ENCODE data around the gene MAD1L1.

Gene MAD1L1

GRCh38 chr7:2255145-2256139, 22.7 kb upstream of the MAD1L1 start:
- no peak overlapping the region for H3K4me3 ChIP-seq (ENCODE audit: control insufficient read depth, low read depth, low read length)
- TF ChIP-seq CTCF (conservative IDR thresholded peaks at IDR 0.05; ENCODE audit: control insufficient read depth, insufficient read depth, low read depth, low read length), result no peak
- no peak for DNase-seq (ENCODE audit: low read depth)

- no peak for TF ChIP-seq CTCF (conservative IDR thresholded peaks at IDR 0.05; ENCODE audit: control insufficient read depth, insufficient read depth, low read depth, low read length)
- DNase-seq (ENCODE audit: low read depth), result no peak
- no peak overlapping the region for H3K4me3 ChIP-seq (ENCODE audit: control insufficient read depth, low read depth, low read length)
Measured at GRCh38 chr7:2254429-2255144, 21.8 kb upstream of the MAD1L1 start.

- DNase-seq (ENCODE audit: low read depth), result no peak
- no peak overlapping the region for H3K4me3 ChIP-seq (ENCODE audit: control insufficient read depth, low read depth, low read length)
- no peak for TF ChIP-seq CTCF (conservative IDR thresholded peaks at IDR 0.05; ENCODE audit: control insufficient read depth, insufficient read depth, low read depth, low read length)
Measured at GRCh38 chr7:2253525-2254244, 20.9 kb upstream of the MAD1L1 start.

GRCh38 chr7:2253021-2253420, 20.3 kb upstream of the MAD1L1 start:
- TF ChIP-seq CTCF (conservative IDR thresholded peaks at IDR 0.05; ENCODE audit: control insufficient read depth, insufficient read depth, low read depth, low read length), result no peak
- H3K4me3 ChIP-seq (ENCODE audit: control insufficient read depth, low read depth, low read length), result no peak overlapping the region
- no peak for DNase-seq (ENCODE audit: low read depth)

- no peak for TF ChIP-seq CTCF (conservative IDR thresholded peaks at IDR 0.05; ENCODE audit: control insufficient read depth, insufficient read depth, low read depth, low read length)
- DNase-seq (ENCODE audit: low read depth), result no peak
- H3K4me3 ChIP-seq (ENCODE audit: control insufficient read depth, low read depth, low read length), result no peak overlapping the region
Measured at GRCh38 chr7:2251841-2252771, 19.4 kb upstream of the MAD1L1 start.

Measured in fibroblast of mammary gland (primary cell).